ENCODE results near the gene GRM5.
"Not testable (repeated sequence)": the region's sequence is repeated elsewhere in the genome, so short reads cannot be mapped to it uniquely, and the experiment has no call there.

GRM5 gene

GRCh38 chr11:88469561-88470225 lies 596.1 kb downstream of the GRM5 start:
- no peak for DNase-seq
- intact Hi-C loops (cut with DNase I): no loop called here

- intact Hi-C loops (cut with DNase I): no loop called here
- no peak for DNase-seq
These were observed 601.3 kb downstream of the GRM5 start for GRCh38 chr11:88464528-88464927.

GRCh38 chr11:88463301-88463700 lies 602.5 kb downstream of the GRM5 start:
- intact Hi-C loops (cut with DNase I): not testable (repeated sequence)

GRCh38 chr11:88458047-88458446 lies 607.7 kb downstream of the GRM5 start:
- intact Hi-C loops (cut with DNase I); DNase-seq: not testable (repeated sequence)

More at GRCh38 chr11:88463301-88463700, 602.5 kb downstream of the GRM5 start:
- DNase-seq: not testable (repeated sequence)

DNA sequence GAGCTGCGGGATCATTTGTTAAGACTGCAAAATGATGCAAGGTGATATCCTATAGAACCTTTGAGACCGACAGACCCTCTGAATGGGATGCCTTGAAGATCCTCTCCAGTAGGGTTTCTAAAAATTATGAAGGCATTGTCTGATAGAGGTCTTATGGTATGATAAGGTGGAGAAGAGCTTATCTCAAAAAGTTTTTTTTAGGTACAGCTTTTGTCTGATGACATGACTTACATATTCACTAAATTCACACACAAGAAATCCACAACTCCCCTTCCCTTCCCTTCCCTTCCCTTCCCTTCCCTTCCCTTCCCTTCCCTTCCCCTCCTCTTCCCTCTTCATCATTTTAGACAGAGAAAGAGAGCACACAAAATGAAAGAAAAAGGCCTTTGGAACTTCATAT lies 609.8 kb downstream of the GRM5 start:
- intact Hi-C loops (cut with DNase I): no loop called here
- no peak for DNase-seq

- intact Hi-C loops (cut with DNase I): no loop called here
- no peak for DNase-seq
These were observed 610.9 kb downstream of the GRM5 start for GRCh38 chr11:88454881-88455280.

Measured in posterior cingulate gyrus (tissue), 11 donors.